ENCODE measurements around the gene NGF.
"Not testable (repeated sequence)": the region's sequence is repeated elsewhere in the genome, so short reads cannot be mapped to it uniquely, and the experiment has no call there.

Gene NGF

GRCh38 chr1:115337633-115338456 lies at the start of gene NGF:
Gene NGF (minus strand): TSS chr1:115338249. CDS start chr1:115286795, 51,454 bp downstream.
- DNase-seq (ENCODE audit: low read depth, low spot score), result peak; percentile 82

- DNase-seq (ENCODE audit: low read depth, low spot score), result not testable (repeated sequence)
Measured at GRCh38 chr1:115383455-115383854, 45.4 kb upstream of the NGF start.

DNA sequence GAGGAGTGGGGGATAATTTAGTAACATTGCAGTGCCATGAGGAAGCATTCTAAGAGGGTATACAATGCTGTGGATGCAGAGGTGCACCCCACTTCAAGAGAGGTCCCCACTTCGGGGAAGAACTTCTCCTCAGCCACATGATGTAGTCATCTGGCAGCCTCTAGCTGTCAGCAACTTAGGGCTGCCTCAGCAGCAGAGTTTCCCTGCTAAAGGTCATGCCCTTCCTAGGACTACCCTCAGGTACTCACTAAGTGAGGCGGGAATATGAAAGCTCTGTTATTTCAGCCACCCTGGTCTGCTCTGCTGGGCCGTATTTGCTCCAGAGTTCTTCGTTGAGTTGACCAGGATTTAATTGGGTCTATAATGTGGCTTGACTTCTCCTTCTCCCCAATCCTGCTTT lies 41.9 kb upstream of the NGF start:
- no peak for DNase-seq (ENCODE audit: low read depth, low spot score)

DNA sequence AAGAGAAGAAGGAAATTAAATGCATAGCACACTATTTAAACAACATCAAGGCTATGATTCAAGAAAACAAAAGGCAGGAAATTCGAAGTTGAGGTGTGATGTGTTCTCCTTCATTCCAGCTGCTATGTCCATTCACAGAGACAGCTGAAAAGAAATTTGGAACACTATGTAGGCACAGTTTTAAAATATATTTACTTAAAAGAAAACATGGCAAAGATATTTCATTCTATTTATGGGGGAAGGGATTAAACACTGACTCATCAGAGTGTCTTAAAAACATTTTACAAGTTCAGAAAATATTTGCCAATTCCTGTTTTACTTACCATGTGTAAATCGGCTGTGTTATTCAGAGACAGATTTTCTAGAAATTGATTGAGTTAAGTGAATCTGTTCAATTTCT lies 39.4 kb upstream of the NGF start:
- no peak for DNase-seq (ENCODE audit: low read depth, low spot score)

DNA sequence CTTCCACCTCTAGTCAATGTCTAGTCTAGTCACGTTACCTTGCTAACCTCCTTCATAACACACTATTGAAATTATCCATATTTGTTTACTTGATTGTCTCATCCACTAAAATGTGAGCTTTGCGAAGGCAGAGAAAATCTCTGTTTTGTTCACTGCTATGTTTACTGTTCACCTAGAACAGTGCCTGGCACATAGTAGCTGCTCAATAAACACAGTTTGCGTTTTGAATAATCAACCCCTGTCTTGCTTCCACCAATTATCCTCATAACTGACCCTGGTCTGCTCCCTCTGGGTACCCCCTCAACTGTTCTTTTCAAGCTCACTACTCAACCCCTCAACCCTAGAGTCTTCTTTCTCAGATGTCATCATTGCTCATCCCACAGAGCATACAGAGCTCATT lies 36.5 kb upstream of the NGF start:
- no peak for DNase-seq (ENCODE audit: low read depth, low spot score)

DNA sequence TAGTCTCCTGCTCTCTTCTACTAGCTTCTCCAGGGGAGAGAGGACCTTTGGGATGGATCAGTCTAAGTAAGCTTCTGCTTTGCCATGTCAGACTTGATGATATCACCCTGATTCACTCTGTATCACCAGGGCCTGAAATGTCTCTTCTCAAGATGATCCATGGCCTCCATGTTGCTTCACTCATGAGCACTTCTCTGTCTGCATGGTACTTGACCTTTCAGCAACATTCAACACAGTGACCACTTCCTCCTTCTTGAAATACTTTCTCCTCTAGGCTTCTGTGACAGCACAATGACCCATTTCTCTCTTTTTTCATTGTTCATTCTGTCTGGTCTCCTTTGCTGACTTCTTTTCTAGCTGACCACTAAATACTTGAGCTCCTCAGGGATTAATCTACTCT lies 35.3 kb upstream of the NGF start:
- DNase-seq (ENCODE audit: low read depth, low spot score), result peak; percentile 43

DNA sequence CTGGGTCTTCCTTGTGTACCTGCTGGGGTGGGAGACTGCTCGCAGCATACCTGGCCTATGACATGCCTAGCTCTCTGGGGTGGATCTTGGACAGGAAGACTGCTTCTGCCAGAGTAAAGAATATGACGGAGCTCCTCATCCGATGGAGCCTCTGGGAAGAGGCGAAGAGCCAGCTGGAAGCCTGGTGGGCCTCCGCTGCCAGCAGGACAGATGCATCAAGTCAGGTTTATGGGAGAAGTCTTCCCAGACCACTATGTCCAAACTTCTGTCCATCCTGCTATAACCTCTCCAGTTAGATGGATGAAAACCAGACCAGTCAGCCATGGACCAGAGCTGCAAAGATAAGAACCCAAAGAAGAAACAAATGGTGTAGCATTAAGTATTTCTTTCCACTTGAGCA lies 27.7 kb upstream of the NGF start:
- no peak for DNase-seq (ENCODE audit: low read depth, low spot score)

DNA sequence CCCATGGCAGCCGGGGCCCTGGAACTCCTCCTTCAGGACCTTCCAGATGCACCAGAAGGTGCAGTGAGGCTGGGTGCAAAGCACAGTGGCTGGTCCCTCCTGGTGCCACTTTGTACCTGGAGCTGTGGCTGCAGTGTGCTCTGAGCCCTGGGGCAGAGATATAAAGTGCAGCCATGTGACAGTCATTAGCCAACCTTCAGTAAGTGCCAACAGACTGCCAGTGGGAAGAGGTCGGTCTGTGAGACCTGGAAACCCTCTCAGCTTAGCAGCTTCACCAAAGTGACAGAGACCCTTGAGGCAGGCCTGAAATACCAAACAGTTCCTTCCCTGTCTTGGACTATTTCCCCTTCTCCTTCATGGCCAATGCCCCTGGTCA lies 26.7 kb upstream of the NGF start:
- no peak for DNase-seq (ENCODE audit: low read depth, low spot score)

- peak; percentile 83 for DNase-seq (ENCODE audit: low read depth, low spot score)
Measured at GRCh38 chr1:115364046-115364779, 26.2 kb upstream of the NGF start.

DNA sequence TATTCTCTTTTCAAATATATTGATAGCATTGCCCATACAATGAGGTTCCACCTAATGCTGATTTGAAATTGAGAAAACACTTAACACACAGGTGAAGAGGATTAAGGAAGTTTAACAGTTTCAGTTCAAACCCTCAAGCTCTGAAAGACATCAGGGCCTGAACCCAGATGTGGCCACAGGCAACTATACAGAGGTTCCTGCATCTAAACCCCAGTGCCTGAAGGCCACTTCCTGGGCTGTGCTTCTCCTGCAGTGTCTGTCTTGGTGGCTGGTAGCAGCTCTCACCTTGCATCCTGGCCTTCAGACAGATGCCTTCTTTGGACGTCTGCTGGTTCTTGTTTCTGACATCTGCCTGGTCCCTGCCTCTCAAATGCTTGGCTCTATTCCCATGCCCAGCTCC lies 25.1 kb upstream of the NGF start:
- DNase-seq (ENCODE audit: low read depth, low spot score), result no peak

DNA sequence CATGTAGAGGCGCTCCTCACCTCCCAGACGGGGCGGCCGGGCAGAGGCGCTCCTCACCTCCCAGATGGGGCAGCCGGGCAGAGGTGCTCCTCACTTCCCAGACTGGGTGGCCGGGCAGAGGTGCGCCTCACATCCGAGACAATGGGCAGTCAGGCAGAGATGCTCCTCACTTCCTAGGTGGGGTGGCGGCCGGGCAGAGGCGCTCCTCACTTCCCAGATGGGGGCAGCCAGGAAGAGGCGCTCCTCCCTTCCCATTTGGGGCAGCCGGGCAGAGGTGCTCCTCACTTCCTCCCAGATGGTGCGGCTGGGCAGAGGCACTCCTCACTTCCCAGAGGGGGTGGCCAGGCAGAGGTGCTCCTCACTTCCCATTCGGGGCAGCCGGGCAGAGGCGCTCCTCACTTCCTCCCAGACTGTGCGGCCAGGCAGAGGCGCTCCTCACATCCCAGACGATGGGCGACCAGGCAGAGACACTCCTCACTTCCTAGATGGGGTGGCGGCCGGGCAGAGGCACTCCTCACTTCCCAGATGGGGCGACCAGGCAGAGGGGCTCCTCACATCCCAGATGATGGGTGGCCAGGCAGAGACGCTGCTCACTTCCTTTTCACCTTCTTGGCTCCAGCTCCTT lies 22.6 kb upstream of the NGF start:
- not testable (repeated sequence) for DNase-seq (ENCODE audit: low read depth, low spot score)

GRCh38 chr1:115359787-115360452 lies 21.9 kb upstream of the NGF start:
- DNase-seq (ENCODE audit: low read depth, low spot score), result not testable (repeated sequence)

DNA sequence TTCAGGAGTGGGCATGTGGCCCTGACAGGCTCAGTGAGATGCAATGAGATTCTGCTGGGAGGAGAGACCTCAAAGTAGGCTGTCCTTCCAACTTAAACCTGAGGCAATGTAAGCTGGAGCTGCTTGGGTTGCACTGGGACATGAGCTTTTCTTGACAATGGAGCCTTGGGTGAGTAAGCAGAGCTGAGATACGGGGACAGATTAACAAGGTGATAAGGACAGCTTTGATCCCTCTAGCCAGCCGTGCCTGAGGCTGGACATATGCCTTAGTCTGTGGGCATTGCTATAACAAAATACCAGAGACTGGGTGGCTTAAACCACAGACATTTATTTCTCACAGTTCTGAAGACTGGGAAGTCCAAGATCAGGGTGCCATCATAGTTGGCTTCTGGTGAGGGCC lies 18.3 kb upstream of the NGF start:
- DNase-seq (ENCODE audit: low read depth, low spot score), result no peak

GRCh38 chr1:115355069-115355468 lies 17.0 kb upstream of the NGF start:
- no peak for DNase-seq (ENCODE audit: low read depth, low spot score)

GRCh38 chr1:115351143-115351542 lies 13.1 kb upstream of the NGF start:
- no peak for DNase-seq (ENCODE audit: low read depth, low spot score)

GRCh38 chr1:115348636-115349035 lies 10.6 kb upstream of the NGF start:
- DNase-seq (ENCODE audit: low read depth, low spot score), result peak; percentile 51

- DNase-seq (ENCODE audit: low read depth, low spot score), result no peak
Measured at GRCh38 chr1:115347282-115347681, 9.2 kb upstream of the NGF start.

DNA sequence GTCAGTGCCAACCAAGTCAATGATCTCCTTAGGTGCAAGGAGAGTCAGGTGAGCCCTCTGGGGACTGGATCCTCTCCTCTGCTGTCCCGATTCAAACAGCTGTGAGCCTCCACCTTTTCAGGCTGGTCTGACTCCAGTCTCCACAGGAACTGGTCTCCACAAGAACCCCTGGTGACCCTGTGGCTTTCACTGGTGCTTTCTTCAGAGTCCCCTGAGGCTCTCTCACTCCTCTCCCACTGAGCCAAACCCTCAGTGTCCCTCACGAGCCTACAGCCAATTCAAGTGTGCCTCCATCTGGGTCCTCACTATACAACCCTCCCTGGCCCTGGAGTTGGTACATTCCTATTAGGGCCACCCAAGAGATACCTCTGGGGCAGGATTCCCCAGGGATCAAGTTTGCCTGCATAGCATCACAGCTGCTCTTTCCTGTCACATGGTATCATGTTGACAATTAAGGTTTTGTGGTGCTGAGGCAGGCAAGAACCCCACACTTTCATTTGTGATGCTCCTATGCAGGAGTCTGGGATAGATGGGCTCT lies 5.2 kb upstream of the NGF start:
- DNase-seq (ENCODE audit: low read depth, low spot score), result no peak

- DNase-seq (ENCODE audit: low read depth, low spot score), result no peak
Measured at GRCh38 chr1:115341948-115342347, 3.9 kb upstream of the NGF start.

- no peak for DNase-seq (ENCODE audit: low read depth, low spot score)
Measured at GRCh38 chr1:115340879-115341278, 2.8 kb upstream of the NGF start.

GRCh38 chr1:115338457-115338820 lies 390 bp upstream of the NGF start:
- no peak for DNase-seq (ENCODE audit: low read depth, low spot score)

DNA sequence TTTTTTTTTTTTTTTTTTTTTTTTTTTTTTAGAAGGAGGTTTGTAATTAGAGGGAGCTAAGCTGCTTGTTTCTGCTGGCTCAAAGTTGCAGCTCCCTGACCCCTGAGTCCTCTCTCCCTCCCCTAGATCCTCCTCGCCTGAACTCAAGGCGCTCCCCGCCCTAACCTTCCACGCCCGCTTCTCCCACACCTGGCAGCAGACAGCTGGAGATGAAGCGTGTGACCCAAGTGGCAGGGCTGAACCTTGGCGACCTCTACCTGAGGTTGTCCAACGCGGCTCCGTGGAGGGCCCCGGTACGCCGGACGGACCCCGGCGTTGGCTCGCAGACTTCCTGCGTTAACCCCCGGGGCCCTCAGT lies 795 bp downstream of the NGF start:
- no peak for DNase-seq (ENCODE audit: low read depth, low spot score)
